Activated gamma-delta T cell treated with anti-CD3 and anti-CD28 coated beads, Interleukin-2, amount 50 U/mL, for 16 hours (primary cell): ENCODE measurements around the gene PLEKHG3.

ENCODE experiments used
- DNase-seq: peaks from one replicate; pipeline ENCODE4 v3.0.0-alpha.2; 2020; ENCODE audit warnings: low read depth

The PLEKHG3 gene

DNA sequence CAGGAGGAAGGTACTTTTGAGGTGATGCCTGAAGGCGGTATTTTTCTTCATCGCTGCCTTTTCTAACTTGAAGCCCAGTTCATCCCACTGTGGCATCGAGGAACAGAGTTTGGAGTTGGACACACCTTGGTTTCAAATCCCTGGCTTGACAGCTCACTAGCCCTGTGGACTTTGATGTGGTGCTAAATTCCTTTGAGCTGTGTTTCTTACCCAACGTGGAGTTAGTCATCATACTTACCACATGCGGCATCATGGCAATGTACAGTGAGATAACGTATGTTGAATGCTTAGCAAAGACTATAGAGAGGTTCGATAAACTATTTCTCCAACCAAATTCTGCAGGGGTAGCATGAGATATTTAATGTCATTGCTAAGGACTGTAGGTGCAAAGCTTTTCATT is 3.4 kb downstream of the PLEKHG3 start:
- no peak for DNase-seq

DNA sequence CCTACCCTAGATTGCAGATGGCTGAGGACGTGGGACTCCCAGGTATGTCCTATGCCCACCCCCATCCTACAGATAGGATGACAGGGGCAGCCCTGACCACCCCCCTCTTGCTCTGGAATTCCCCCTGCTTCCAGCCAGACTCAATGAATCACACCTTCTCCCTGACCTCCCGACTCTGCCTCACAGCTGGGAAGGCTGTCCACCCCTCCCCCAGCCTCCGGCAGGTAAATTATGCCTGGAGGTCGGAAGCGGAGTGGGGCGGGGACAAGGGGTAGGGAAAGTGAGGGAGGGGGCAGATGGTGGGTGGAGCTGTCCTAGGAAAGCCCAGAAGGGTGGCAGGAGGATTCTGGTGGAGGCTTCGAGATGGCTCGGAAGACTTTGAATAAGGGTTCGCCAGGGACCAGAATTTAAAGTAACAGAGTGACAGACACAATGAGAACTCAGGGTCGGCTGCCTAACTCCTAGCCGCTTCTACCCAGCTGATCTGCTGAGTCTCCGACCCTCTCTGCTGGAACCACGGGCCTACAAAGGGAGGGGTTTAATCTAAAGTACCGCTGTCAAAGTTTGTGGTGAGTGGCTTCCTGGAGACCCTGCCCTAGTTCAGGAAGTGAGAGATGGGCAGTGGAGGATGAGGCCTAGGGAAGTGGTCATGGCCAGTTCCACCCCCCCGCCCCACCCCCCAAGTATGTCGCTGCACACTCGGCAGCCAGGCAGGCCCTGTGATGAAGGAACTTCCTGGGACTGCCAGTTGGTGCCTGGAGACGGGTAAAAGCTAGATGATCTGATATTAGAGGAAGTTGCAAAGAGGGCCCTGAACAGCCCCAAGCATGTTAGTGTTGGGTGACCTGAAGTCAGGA is 4.2 kb downstream of the PLEKHG3 start:
- DNase-seq = no peak

DNA sequence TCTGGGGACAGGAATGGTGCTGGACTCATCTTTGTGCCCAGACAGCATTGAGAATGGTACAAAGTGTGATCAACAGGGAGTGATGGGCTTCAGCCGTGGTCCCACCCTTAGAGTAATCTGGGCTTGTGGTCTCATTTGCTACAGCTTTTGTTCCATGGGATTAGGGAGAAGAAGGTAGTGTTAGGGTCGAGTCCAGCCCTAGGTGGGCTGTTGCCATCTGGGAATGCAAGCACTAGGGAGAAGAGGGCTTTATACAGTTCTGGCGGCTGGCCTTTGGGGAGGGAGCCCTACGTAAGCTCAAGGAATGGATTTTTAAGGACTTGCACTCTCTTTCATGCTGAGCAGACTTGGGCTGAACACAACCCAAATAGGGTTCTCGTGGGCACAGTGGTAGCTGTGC is 4.9 kb downstream of the PLEKHG3 start:
- no peak for DNase-seq

DNA sequence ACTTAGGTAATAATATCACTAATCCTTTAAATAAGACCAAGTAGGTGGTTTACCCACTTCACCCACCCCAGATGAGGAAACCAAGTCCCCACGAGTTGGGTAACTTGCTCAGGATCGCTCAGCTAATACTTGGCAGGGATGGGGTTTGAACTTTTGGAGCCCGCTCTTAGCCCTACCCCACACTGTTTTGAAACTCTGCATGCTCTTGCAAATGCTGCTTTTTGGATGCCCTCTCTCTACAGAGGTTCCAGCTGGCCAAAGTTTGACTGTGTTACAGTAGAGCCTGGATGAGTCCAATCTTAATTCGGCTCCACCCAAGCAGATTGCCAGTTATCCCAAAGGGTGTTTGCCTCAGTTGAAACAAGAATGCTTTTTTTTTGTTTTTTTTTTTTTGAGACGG is 6.8 kb downstream of the PLEKHG3 start:
- no peak for DNase-seq

DNA sequence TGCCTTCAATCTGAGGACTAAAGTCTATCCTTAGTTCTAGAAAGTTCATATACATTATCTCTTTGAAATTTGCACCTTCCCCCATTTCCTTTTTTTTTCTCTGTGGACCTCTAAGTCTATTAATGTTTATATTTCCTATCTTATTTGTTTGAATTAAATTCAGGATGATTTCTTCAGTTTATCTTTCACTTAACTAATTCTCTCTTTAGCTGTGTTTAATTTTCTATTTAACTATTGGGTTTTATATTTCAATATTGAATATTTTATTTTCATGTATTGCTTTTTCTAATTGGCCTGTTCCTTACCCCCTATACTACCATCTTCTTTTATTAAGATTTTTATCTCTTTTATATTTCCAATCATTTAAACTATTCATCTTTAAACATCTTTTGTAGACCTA is 9.5 kb downstream of the PLEKHG3 start:
- no peak for DNase-seq

DNA sequence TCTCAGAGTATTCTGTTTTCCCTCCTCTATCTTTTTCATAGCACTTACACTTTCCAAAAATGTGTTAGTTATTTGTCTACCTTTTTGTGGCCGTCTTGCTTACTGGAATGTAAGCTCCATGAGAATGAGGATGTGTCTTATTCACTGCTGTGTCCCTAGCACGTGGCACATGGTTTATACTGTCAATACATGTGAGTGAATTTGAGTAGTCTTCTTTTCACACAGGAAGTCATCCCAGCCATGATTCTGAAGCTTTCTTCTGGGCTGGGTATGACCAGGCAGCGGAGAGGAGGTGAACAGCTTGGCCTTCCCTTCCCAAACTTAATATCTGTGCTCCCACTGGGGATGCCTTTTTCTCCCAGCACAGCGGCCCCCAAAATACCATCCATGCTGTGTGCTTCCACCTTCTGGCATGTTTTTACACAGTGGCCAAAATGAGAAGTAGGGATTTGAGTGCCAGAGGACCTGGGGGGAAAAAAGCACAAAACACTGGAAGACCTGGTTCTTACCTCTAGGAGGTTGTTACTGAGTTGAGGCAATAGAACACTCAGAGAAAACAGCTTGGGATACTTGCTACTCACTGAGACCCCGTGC is 10.3 kb downstream of the PLEKHG3 start:
- DNase-seq = no peak

DNA sequence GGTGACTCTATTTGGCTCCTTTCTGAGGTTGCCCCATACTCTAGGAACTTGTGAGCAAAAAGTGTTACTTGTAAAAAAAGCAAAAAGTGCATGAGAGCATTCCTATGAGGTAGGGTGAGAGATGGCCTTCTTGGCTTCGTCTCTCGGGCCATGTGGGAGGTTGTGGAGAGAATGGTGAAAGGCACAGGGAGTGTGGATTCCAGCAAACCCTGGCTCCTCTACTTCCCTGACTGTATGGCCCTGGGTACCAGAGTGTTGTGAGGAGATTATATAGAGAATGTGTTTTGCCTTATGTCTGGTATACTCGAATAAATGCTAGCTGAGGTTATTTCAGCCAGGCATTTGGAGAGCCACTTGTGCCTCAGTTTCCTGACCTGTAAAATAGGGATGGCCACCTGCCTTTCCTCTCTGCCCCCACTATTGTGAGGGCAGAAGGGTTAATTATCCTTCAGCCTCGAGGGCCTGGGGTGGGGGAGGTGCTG is 11.0 kb downstream of the PLEKHG3 start:
- DNase-seq = no peak

DNA sequence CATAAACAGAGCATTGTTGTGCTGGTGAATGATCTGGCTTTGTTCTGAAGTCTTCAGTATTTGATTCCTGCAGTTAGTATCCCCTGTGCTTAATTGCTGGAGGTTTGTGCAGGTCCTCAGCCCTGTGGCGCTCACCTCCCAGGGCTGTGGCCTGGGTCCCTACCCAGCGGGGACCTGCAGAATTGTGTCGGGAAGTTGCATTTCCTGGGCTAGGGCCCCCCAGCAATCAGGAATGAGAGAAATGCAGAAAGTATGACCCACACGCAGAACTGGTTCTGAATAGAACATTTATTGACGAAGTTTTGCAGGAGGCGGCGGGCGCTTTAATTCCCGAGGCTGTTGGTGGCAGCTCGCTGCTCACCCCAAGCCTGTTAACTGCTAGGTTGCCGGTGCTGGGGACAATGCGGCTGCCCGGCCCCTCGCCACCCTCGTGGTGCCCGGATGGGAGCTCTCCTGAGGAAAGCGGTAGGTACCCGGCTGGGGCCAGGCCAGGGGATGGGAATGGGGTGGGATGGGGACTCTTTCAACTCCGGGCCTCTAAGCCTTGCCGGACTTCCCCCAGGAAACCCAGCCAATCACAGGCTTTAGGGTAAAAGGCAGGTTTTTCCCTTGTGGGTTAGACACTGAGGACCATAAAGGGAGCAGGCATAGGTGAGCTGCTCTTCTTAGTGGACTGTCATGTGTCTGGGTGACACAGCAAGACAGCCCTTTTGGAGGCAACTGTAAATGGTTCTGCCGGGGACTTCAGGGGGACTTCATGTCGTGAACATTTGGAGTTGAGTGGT is 11.6 kb downstream of the PLEKHG3 start:
- DNase-seq = no peak

DNA sequence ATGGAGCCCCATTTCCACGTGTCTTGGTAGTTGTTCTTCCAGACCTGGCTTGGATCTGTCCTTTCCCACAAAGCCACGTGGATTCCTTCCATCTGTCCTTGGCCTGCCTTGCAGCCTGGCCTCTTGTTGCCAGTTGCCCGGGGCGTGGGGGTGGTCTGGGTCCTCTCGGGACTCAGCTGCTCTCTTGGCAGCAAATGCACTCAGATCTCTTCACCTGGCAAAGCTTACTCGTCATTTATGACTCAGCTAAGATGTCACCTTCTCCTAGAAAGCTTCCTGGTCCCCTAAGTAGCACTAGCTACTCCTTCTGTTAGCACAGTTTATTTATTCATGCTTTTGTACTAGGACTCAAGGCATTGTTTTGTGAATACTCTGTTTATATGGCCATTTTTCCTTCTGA is 13.6 kb downstream of the PLEKHG3 start:
- no peak for DNase-seq

DNA sequence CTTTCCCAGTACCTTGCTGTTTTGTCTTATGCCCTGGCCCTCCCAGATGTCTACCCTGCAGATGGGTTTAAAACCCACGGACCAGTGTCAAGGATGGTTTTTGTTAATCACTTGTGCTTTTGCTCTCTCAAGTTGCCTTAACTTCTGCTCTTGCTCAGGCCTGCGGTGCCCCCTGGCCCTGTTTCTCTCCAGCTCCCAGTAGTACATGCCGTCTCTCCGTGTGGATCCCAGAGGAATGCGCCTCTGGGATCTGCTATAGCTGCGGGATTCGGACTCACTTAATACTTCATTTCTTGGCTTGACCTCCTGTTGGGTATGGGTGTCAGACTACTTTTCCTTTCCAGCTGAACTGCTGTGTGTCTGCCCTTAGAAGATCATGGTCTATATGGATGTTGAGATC is 14.5 kb downstream of the PLEKHG3 start:
- DNase-seq = no peak

DNA sequence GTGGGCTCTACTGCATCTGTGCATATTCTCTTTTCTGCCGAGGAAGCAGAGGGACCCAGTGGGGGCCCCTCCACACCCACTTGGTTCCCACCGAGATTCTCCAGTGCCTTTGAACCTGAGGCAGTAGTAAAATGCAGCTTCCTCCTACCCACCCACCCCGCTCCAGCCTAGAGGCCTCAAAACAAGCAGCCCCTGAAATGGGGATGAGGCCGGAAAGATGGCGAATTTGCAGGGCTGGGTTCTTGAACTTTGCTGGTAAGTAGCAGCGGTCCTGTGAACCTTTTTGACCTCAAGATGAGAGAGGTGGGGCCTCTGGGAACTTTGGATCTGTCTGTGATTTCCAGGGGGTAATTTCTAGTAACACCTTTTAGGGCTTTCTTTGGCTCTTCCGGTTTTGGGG is 15.4 kb downstream of the PLEKHG3 start:
- no peak for DNase-seq

DNA sequence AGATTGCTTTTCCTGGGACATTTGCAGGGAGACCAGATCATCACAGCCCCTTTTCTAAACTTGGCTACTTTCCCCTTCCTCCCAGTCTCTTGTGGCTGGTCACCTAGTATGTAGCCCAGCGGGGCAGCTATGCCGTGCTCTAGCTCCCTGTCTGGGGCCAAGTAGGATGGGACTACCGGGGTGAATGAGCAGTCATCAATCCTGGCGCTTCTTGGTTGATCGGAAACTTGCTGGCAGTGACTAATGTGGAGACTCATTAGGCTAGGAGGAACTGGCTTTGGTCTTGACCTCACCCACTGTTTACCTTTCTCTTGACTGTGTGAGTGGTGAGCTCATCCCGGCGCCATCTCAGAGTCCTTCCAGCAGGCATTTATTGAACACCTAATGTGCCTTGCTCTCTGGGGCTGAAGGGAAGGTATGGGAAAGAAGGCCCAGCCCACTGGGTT is 15.9 kb downstream of the PLEKHG3 start:
- DNase-seq = no peak

DNA sequence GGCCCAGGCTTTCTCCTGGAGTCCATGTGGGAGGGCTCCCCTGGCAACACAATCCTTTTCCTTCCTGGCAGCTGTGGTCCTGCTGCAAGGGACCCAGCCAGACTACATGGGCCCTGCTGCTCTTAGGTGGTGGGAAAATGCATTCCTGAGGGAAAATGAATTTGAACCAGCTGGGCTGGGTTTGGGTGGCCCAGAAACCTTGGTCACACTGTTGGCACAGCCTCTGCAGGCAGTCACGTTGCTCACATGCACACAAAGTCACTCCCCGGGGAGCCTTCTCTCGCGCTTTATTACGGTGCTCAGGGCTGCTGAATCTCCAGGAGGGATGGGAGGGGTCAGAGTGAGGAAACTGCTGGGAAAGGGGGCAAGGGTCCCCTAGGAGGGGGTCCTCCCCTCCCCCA is 17.2 kb downstream of the PLEKHG3 start:
- DNase-seq = no peak

DNA sequence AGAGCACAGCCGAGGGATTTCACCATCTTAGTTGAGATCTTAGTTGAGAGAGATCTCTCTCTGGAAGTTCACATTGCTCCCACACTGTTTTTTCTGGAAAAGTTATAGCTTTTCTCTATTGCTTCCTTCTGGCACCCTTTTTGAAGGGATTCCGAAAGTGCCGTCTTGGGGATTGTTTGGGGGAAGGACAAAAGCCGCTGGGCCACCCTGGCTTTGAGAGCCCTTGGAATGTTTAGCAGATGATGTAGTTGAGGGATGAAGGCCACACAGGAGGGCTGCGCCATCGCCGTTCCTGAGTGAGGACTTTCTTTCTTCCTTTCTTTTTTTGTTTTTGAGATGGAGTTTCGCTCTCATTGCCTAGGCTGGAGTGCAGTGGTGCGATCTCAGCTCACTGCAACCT is 17.7 kb downstream of the PLEKHG3 start:
- DNase-seq = no peak

DNA sequence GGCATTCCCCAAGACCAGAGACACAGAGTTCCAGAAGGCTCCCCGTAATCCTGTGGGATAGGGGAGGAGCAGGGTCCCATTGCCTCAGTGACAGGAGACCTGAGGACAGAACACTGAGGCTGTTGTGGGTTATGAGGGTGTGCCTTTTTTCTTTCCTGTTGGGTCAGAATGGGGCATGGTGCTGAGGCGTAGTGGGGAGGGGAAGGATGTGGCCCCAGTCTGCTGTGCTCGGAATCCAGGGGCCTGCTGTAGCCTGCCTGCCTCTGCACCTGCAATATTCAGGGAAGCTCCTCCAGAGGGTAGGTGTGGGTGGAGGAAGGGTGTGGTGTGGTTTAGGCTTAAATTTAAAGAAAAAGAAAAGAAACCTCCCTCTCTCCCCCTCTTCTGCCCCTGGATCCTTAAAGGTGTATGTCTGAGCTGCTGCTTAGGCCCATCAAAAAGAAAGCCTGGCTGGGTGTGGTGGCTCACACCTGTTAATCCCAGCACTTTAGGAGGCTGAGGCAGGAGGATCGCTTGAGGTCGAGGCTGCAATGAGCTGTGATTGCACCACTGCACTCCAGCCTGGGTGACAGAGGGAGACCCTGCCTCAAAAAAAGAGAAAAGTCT is 18.7 kb downstream of the PLEKHG3 start:
- no peak for DNase-seq

DNA sequence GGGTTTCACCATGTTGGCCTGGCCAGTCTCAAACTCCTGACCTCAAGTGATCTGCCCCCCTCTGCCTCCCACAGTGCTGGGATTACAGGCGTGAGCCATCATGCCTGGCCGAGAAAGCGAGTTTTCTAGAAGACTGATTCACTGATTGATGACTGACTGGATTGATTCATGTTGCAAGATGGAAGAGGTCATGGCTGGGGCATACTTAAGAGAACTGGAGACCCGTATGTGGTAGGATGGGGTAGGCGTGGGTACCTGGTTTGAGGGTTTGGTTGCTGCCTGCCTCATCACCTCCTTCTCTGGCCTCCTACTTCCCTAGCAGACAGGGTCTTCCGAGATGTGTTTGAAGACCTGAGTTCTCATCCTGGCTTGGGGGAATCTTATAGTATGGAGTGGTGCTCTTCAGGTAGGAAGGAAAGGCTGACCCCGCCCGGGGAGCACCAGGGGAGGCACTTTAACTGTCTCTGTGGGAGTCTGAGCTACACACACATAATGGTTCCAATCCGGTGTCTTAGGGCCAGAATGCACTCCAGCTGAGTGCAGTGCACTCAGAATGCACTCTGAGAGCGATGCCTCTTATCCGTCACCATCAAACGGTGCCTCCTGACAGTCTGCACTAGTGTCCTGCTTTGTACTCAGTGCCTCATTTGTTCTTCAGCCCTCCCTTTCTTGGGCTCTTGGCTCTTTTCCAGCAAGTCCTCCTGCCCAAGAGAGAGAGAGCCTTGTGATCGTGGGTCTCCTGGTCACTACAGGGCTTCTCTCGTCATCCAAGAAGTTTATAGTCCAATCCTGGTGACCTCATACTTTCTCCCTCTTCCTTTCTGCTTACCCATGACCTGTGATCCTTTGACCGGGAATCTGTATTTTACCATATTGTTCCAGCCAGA is 19.7 kb downstream of the PLEKHG3 start:
- DNase-seq = no peak

DNA sequence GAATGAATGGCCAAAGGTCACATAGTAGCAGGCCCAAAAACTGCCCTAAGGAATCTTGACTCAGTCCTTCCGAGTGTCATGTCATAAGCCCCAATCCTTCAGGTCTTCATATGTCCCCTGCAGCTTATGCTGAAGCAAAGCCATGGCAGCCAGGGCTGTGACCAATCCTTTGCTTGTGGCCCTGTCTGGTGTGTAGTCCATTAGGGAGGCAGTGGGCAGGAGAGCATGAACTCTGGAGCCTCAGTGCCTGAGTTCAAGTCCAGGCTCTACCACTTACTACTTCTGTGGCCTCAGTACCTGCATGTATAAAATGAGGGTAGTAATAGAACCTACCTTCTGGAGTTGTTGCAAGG is 20.3 kb downstream of the PLEKHG3 start:
- no peak for DNase-seq

DNA sequence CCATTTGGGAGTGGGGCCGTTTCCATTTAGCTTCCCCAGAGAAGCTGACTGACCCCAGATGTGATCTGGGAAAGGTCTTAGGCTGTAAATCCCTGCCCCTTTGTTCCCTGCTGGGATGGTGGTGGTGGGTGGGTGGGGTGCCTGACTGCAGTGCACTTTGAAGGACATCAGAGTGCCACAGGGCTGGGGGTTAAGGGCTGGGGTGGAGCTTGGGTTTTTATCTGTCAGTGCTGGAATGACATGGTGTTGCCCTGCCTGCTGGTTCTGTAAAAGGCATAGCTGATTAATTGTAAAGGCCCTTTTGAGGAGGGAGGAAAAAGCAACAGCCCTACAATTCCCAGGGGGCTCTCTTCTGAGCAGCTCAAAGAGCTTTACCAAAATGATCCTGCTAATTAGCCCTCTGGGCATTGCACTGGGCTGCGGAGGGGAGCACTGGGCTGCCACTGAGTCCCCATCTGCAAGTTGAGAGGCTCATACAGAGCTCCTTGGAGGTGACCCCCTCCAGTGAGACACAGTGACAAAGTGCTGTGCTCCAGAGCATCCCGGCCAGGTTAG is 21.1 kb downstream of the PLEKHG3 start:
- no peak for DNase-seq

DNA sequence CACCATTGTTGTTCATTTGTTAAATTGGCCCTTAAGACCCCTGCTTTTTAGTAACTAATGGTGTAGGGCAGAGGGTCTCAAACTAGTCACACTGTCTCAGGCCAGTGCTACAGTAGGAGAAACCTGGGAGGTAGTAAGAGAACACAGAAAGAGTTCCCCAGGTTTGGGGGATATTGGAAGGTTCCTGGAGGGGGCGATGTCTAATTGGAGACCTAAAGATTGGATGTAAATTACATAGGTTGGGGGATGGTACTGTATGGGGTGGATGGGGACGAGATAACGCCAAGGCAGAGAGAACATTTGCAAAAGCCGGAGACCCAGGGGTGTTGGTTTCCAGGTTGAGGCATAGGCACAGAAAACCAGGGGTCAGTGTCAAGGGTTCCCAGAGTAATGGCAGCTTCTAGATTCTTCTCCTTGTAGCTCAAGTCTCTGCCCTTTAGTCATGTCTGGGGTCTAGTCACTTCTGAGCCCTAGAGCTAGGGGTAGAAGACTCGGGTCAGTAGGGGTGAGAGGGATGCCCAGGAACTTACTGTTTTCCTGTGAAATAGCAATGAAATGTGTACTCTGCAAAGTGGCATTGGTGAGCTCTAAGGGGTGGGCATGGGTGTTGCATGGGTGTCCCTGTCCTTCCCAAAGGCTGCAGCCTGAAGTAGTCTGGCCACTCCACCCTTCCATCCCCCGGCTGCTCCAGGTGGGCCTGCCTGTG is 21.8 kb downstream of the PLEKHG3 start:
- DNase-seq = no peak

DNA sequence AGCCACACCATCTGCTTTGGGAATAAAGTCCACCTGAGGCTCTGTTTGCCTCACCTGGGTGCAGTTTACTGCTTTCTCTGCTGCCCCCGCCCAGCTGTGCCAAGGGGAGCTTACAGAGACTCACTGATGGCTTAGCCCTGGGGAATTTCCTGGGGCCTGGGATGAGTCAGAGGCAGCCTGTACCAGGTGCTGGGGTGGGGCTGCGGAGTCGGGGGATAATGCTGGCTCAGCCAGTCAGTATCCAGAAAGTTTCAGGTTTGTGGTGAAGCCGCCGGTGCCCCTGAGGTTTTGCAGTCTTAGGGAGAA is 22.3 kb downstream of the PLEKHG3 start:
- DNase-seq = no peak

DNA sequence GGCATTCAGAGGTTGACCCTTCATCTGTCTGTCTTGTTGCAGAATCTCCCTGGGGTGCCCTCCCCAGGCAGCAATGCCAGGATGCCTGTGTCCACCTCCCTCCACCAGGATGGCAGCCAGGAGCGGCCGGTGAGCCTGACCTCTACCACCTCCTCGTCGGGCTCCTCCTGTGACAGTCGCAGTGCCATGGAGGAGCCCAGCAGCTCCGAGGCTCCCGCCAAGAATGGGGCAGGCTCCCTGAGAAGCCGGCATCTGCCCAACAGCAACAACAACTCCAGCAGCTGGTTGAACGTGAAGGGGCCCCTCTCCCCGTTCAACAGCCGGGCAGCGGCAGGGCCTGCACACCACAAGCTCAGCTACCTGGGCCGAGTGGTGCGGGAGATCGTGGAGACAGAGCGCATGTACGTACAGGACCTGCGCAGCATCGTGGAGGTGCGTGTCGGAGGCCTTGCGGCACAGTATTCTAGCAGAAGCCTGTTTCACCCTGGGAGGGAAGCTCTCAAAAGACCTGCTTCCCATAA is 23.4 kb downstream of the PLEKHG3 start:
- no peak for DNase-seq
